ENCODE measurements around the gene CDH12. TPM values are rescaled to one million over a fixed set of nuclear protein-coding genes. Genes with fewer than 3 reads are reported as not detected.

Gene CDH12
- polyA plus RNA-seq, 2 of the 4 experiments (the other 2 are of a cell fraction), result 0.04 TPM; not detected in 1

- no peak for TF ChIP-seq RARB (CRISPR knock-in tag; IDR thresholded peaks at IDR 0.05)
- TF ChIP-seq HEYL (CRISPR knock-in tag; IDR thresholded peaks at IDR 0.05), result no peak
- no peak for TF ChIP-seq ESRRA (IDR thresholded peaks at IDR 0.05; ENCODE audit: borderline replicate concordance, low read length)
- TF ChIP-seq HDAC2 (IDR thresholded peaks at IDR 0.05), result no peak
- TF ChIP-seq KDM1A (IDR thresholded peaks at IDR 0.05; ENCODE audit: low read depth), result no peak
- TF ChIP-seq ZC3H11A (IDR thresholded peaks at IDR 0.05), result no peak
- TF ChIP-seq MAX (IDR thresholded peaks at IDR 0.05), result no peak
- TF ChIP-seq ZFP36 (IDR thresholded peaks at IDR 0.05; ENCODE audit: borderline replicate concordance, partially characterized antibody), result no peak
- no peak for TF ChIP-seq USF2 (IDR thresholded peaks at IDR 0.05)
These were observed 347.3 kb downstream of the CDH12 start (continued) for GRCh38 chr5:22505891-22506290.

- no peak overlapping the region for H3K4me3 ChIP-seq
- POLR2A ChIA-PET, result no interaction called here
- H3K4me2 ChIP-seq, result no peak overlapping the region
- ATAC-seq (no peak), DNase-seq (ENCODE audit: low read depth in 1 of 2, low spot score in 1 of 2) (no peak), FAIRE-seq (no peak)
- H3K27ac ChIP-seq, result no peak overlapping the region
- CTCF ChIA-PET, result no interaction called here
- WGBS (ENCODE audit: missing lambda C conversion rate), result 18% methylated on average over 3 of the region's 3 CpGs
- TF ChIP-seq USF2 (IDR thresholded peaks at IDR 0.05) (no peak), HDAC2 (IDR thresholded peaks at IDR 0.05) (no peak), SMC3 (IDR thresholded peaks at IDR 0.05) (no peak), RFX5 (IDR thresholded peaks at IDR 0.05) (no peak), GATA3 (IDR thresholded peaks at IDR 0.05; ENCODE audit: borderline replicate concordance) (no peak), BCL3 (IDR thresholded peaks at IDR 0.05) (no peak), SREBF2 (IDR thresholded peaks at IDR 0.05) (no peak), TFCP2L1 (CRISPR knock-in tag; IDR thresholded peaks at IDR 0.05) (no peak), HES2 (IDR thresholded peaks at IDR 0.05) (no peak), E2F6 (IDR thresholded peaks at IDR 0.05; ENCODE audit: borderline replicate concordance, low read depth) (no peak), RNF2 (IDR thresholded peaks at IDR 0.05; ENCODE audit: borderline replicate concordance, low read depth) (no peak), EHMT2 (IDR thresholded peaks at IDR 0.05; ENCODE audit: low read depth) (no peak), EP300 (IDR thresholded peaks at IDR 0.05) (no peak), FOSB (CRISPR knock-in tag; IDR thresholded peaks at IDR 0.05) (no peak), CBX2 (IDR thresholded peaks at IDR 0.05; ENCODE audit: borderline replicate concordance, low read depth) (no peak)
- H3K9me3 ChIP-seq, result no peaks in the 10 kb centered on the region
- no peaks in the 10 kb centered on the region for H3K4me1 ChIP-seq
These were observed 348.7 kb downstream of the CDH12 start for GRCh38 chr5:22504411-22504810.

GRCh38 chr5:22500556-22500955 is 352.6 kb downstream of the CDH12 start:
- Histone ChIP-seq H3K27ac (no peak overlapping the region), H3K9me3 (no peaks in the 10 kb centered on the region), H3K4me1 (no peaks in the 10 kb centered on the region), H3K4me3 (no peak overlapping the region), H3K4me2 (no peak overlapping the region)
- 0% methylated on average over 1 of the region's 1 CpG for WGBS (ENCODE audit: missing lambda C conversion rate)
- no peak for FAIRE-seq
- CTCF ChIA-PET, result no interaction called here
- ATAC-seq, result no peak
- DNase-seq (ENCODE audit: low read depth in 1 of 2, low spot score in 1 of 2), result no peak
- no peak for TF ChIP-seq CHD4 (IDR thresholded peaks at IDR 0.05; ENCODE audit: borderline replicate concordance)
- no peak for TF ChIP-seq RAD21 (conservative IDR thresholded peaks at IDR 0.05 in 1 of 2, IDR thresholded peaks at IDR 0.05 in 1 of 2)
- TF ChIP-seq FOXS1 (CRISPR knock-in tag; IDR thresholded peaks at IDR 0.05), result no peak
- no peak for TF ChIP-seq BHLHE40 (IDR thresholded peaks at IDR 0.05; ENCODE audit: low read depth, low read length)
- no peak for TF ChIP-seq ZC3H11A (IDR thresholded peaks at IDR 0.05)
- no peak for TF ChIP-seq HOXB5 (CRISPR knock-in tag; IDR thresholded peaks at IDR 0.05)
- no peak for TF ChIP-seq CBX8 (IDR thresholded peaks at IDR 0.05)
- TF ChIP-seq TFCP2L1 (CRISPR knock-in tag; IDR thresholded peaks at IDR 0.05), result no peak
- no peak for TF ChIP-seq RCOR1 (IDR thresholded peaks at IDR 0.05; ENCODE audit: low read depth, low read length)
- POLR2A ChIA-PET, result no interaction called here
